ENCODE results near the gene PCDH9. TPM values are rescaled to one million over a fixed set of nuclear protein-coding genes. Genes with fewer than 3 reads are reported as not detected.

PCDH9 gene
- total and polyA plus RNA-seq, 10 of the 15 experiments (the other 5 are each of a cell fraction or from before 2014, with no cell fraction given): 0.02 to 2.3 (median 0.05) TPM; not detected in 1

DNA sequence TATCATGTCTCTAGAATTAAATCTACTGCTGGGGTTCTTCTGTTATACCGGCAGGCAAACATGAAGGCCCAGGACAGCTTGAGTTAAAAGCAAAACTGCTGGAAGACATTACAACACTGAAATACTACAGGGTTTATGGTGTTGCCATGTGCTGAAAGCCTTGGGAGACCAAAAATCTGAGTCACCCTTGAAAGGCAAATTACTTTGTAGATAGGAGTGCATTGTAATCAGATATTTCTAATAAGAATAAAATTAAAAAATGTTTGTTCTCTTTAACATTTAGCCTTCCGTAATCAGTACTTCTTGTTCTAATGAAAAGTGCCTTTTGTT lies 181.3 kb downstream of the PCDH9 start:
- Histone ChIP-seq H3K4me3 (no peak overlapping the region), H3K9me3 (replicated peaks; ENCODE audit: control insufficient read depth, insufficient read depth, low read length) (no peaks in the 10 kb centered on the region), H4K20me1 (ENCODE audit: control insufficient read depth, insufficient read depth) (no peaks in the 10 kb centered on the region), H3K9ac (ENCODE audit: control insufficient read depth, insufficient read depth, low read length) (no peak overlapping the region), H3K27ac (ENCODE audit: control insufficient read depth, insufficient read depth) (no peak overlapping the region), H3K27me3 (replicated peaks in 1 of 2; ENCODE audit: control insufficient read depth in 2 of 2, insufficient read depth in 2 of 2, low read length in 1 of 2) (no peaks in the 10 kb centered on the region), H3K4me1 (ENCODE audit: control insufficient read depth, insufficient read depth, low read length) (no peaks in the 10 kb centered on the region), H3K4me2 (ENCODE audit: control insufficient read depth, insufficient read depth) (no peak overlapping the region), H3K79me2 (ENCODE audit: control insufficient read depth, insufficient read depth, low read length) (no peaks in the 10 kb centered on the region), H2AFZ (ENCODE audit: control insufficient read depth, low read depth, low read length) (no peak overlapping the region), H3K36me3 (ENCODE audit: control insufficient read depth in 2 of 2, insufficient read depth in 2 of 2, low read length in 1 of 2) (no peaks in the 10 kb centered on the region)
- no peak for DNase-seq (ENCODE audit: low read depth, low spot score)
- ChIA-PET SMC1A (ENCODE audit: uncharacterized antibody, unreplicated experiment) (interaction anchor here (1.2 to 2.2 kb wide), 2 partner anchors 10 to 28 kb away, joined by 4 to 15 read pairs; no protein-coding TSS in a partner anchor), CTCF (interaction anchor here (1.0 to 1.3 kb wide), 2 partner anchors 12 to 27 kb away, joined by 3 read pairs; no protein-coding TSS in a partner anchor), POLR2A (no interaction called here), RAD21 (ENCODE audit: unreplicated experiment) (no interaction called here)
- in situ Hi-C loops (cut with MboI) (no loop called here), intact Hi-C loops (cut with micrococcal nuclease; ENCODE audit: unreplicated experiment) (no loop called here)
- no TSS peak for BruUV-seq (replicated peaks)
- no peak; the same call in 2 of the 3 replicates for ATAC-seq
- 50% methylated on average over 2 of the region's 2 CpGs for WGBS (ENCODE audit: insufficient coverage, insufficient replicate concordance, low lambda C conversion rate, missing lambda C conversion rate)
- no peak for FAIRE-seq
- TF ChIP-seq MEF2B (IDR thresholded peaks at IDR 0.05; ENCODE audit: partially characterized antibody, poor library complexity, severe bottlenecking): no peak
- TF ChIP-seq POU2F2 (IDR thresholded peaks at IDR 0.05; ENCODE audit: borderline replicate concordance, low read depth, low read length): no peak
- no peak for TF ChIP-seq ETV6 (conservative IDR thresholded peaks at IDR 0.05 in 1 of 2, IDR thresholded peaks at IDR 0.05 in 1 of 2; ENCODE audit: borderline replicate concordance in 1 of 2, low read depth in 1 of 2)
- no peak for TF ChIP-seq CHD1 (IDR thresholded peaks at IDR 0.05; ENCODE audit: low read depth, low read length)
- TF ChIP-seq, protein P1, sequence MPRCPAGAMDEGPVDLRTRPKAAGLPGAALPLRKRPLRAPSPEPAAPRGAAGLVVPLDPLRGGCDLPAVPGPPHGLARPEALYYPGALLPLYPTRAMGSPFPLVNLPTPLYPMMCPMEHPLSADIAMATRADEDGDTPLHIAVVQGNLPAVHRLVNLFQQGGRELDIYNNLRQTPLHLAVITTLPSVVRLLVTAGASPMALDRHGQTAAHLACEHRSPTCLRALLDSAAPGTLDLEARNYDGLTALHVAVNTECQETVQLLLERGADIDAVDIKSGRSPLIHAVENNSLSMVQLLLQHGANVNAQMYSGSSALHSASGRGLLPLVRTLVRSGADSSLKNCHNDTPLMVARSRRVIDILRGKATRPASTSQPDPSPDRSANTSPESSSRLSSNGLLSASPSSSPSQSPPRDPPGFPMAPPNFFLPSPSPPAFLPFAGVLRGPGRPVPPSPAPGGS (IDR thresholded peaks at IDR 0.05; ENCODE audit: borderline replicate concordance, insufficient read depth, low read depth, low read length, poor library complexity, severe bottlenecking): no peak
- TF ChIP-seq, protein P2, sequence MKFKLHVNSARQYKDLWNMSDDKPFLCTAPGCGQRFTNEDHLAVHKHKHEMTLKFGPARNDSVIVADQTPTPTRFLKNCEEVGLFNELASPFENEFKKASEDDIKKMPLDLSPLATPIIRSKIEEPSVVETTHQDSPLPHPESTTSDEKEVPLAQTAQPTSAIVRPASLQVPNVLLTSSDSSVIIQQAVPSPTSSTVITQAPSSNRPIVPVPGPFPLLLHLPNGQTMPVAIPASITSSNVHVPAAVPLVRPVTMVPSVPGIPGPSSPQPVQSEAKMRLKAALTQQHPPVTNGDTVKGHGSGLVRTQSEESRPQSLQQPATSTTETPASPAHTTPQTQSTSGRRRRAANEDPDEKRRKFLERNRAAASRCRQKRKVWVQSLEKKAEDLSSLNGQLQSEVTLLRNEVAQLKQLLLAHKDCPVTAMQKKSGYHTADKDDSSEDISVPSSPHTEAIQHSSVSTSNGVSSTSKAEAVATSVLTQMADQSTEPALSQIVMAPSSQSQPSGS (IDR thresholded peaks at IDR 0.05; ENCODE audit: low read length): no peak
- TF ChIP-seq ZZZ3 (IDR thresholded peaks at IDR 0.05; ENCODE audit: control insufficient read depth, insufficient read length, low read depth): no peak
- no peak for TF ChIP-seq SREBF1 (IDR thresholded peaks at IDR 0.05; ENCODE audit: low read length)
- TF ChIP-seq, protein P3, sequence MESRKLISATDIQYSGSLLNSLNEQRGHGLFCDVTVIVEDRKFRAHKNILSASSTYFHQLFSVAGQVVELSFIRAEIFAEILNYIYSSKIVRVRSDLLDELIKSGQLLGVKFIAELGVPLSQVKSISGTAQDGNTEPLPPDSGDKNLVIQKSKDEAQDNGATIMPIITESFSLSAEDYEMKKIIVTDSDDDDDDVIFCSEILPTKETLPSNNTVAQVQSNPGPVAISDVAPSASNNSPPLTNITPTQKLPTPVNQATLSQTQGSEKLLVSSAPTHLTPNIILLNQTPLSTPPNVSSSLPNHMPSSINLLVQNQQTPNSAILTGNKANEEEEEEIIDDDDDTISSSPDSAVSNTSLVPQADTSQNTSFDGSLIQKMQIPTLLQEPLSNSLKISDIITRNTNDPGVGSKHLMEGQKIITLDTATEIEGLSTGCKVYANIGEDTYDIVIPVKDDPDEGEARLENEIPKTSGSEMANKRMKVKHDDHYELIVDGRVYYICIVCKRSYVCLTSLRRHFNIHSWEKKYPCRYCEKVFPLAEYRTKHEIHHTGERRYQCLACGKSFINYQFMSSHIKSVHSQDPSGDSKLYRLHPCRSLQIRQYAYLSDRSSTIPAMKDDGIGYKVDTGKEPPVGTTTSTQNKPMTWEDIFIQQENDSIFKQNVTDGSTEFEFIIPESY (IDR thresholded peaks at IDR 0.05): no peak
- no peak for TF ChIP-seq ZNF217 (IDR thresholded peaks at IDR 0.05)
- TF ChIP-seq HCFC1 (IDR thresholded peaks at IDR 0.05; ENCODE audit: low read length): no peak
- TF ChIP-seq PML (IDR thresholded peaks at IDR 0.05; ENCODE audit: low read length): no peak
- TF ChIP-seq, protein P4, sequence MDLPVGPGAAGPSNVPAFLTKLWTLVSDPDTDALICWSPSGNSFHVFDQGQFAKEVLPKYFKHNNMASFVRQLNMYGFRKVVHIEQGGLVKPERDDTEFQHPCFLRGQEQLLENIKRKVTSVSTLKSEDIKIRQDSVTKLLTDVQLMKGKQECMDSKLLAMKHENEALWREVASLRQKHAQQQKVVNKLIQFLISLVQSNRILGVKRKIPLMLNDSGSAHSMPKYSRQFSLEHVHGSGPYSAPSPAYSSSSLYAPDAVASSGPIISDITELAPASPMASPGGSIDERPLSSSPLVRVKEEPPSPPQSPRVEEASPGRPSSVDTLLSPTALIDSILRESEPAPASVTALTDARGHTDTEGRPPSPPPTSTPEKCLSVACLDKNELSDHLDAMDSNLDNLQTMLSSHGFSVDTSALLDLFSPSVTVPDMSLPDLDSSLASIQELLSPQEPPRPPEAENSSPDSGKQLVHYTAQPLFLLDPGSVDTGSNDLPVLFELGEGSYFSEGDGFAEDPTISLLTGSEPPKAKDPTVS (IDR thresholded peaks at IDR 0.05; ENCODE audit: low read depth, low read length): no peak
- TF ChIP-seq, protein P5, sequence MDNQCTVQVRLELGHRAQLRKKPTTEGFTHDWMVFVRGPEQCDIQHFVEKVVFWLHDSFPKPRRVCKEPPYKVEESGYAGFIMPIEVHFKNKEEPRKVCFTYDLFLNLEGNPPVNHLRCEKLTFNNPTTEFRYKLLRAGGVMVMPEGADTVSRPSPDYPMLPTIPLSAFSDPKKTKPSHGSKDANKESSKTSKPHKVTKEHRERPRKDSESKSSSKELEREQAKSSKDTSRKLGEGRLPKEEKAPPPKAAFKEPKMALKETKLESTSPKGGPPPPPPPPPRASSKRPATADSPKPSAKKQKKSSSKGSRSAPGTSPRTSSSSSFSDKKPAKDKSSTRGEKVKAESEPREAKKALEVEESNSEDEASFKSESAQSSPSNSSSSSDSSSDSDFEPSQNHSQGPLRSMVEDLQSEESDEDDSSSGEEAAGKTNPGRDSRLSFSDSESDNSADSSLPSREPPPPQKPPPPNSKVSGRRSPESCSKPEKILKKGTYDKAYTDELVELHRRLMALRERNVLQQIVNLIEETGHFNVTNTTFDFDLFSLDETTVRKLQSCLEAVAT (IDR thresholded peaks at IDR 0.05): no peak
- TF ChIP-seq ZSCAN29 (IDR thresholded peaks at IDR 0.05): no peak
- no peak for TF ChIP-seq POLR2AphosphoS2 (IDR thresholded peaks at IDR 0.05; ENCODE audit: low read depth, low read length)
- no peak for TF ChIP-seq HDGF (IDR thresholded peaks at IDR 0.05)
